ENCODE data around the gene ZXDB.
"Not testable (repeated sequence)": the region's sequence is repeated elsewhere in the genome, so short reads cannot be mapped to it uniquely, and the experiment has no call there.

The ZXDB gene

GRCh38 chrX:57591284-57592159 is at the start of gene ZXDB:
Gene ZXDB (plus strand): TSS chrX:57592011. CDS start chrX:57592049, 38 bp downstream.
- DNase-seq (ENCODE audit: low spot score), result peak; percentile 28

GRCh38 chrX:57565198-57565597 is 26.6 kb upstream of the ZXDB start:
- DNase-seq (ENCODE audit: low spot score), result no peak

GRCh38 chrX:57573754-57574153 is 18.1 kb upstream of the ZXDB start:
- peak; percentile 12 for DNase-seq (ENCODE audit: low spot score)

GRCh38 chrX:57582948-57583347 is 8.9 kb upstream of the ZXDB start:
- DNase-seq (ENCODE audit: low spot score), result not testable (repeated sequence)

- DNase-seq (ENCODE audit: low spot score), result no peak
Observed at GRCh38 chrX:57583477-57583876, 8.3 kb upstream of the ZXDB start.

GRCh38 chrX:57586360-57586759 is 5.5 kb upstream of the ZXDB start:
- no peak for DNase-seq (ENCODE audit: low spot score)

- DNase-seq (ENCODE audit: low spot score), result no peak
Observed at GRCh38 chrX:57587062-57587461, 4.7 kb upstream of the ZXDB start.

GRCh38 chrX:57587607-57588006 is 4.2 kb upstream of the ZXDB start:
- no peak for DNase-seq (ENCODE audit: low spot score)

GRCh38 chrX:57592160-57592893 is 516 bp downstream of the ZXDB start:
- not testable (repeated sequence) for DNase-seq (ENCODE audit: low spot score)

GRCh38 chrX:57592894-57593215 is 1.0 kb downstream of the ZXDB start:
- DNase-seq (ENCODE audit: low spot score), result peak; percentile 71

- DNase-seq (ENCODE audit: low spot score), result no peak
Observed at GRCh38 chrX:57595381-57595811, 3.6 kb downstream of the ZXDB start.

GRCh38 chrX:57596109-57596508 is 4.3 kb downstream of the ZXDB start:
- no peak for DNase-seq (ENCODE audit: low spot score)

- DNase-seq (ENCODE audit: low spot score), result no peak
Observed at GRCh38 chrX:57596516-57596915, 4.7 kb downstream of the ZXDB start.

- peak; percentile 10 for DNase-seq (ENCODE audit: low spot score)
Observed at GRCh38 chrX:57607295-57608187, 15.7 kb downstream of the ZXDB start.

GRCh38 chrX:57613351-57613750 is 21.5 kb downstream of the ZXDB start:
- not testable (repeated sequence) for DNase-seq (ENCODE audit: low spot score)

GRCh38 chrX:57629438-57629837 is 37.6 kb downstream of the ZXDB start:
- not testable (repeated sequence) for DNase-seq (ENCODE audit: low spot score)

GRCh38 chrX:57640674-57641016 is 48.8 kb downstream of the ZXDB start:
- DNase-seq (ENCODE audit: low spot score), result no peak

GRCh38 chrX:57641338-57641737 is 49.5 kb downstream of the ZXDB start:
- DNase-seq (ENCODE audit: low spot score), result no peak

GRCh38 chrX:57643698-57644097 is 51.9 kb downstream of the ZXDB start:
- no peak for DNase-seq (ENCODE audit: low spot score)

- no peak for DNase-seq (ENCODE audit: low spot score)
Observed at GRCh38 chrX:57647020-57647419, 55.2 kb downstream of the ZXDB start.

Measured in cerebellar cortex (tissue), 1 donor.